Endometrial microvascular endothelial cells (primary cell): ENCODE results near the gene RNF212. TPM values are rescaled to one million over a fixed set of nuclear protein-coding genes. Genes with fewer than 3 reads are reported as not detected.

Experiments used
- in situ Hi-C: cut with HindIII; loops from 2 replicates; pipeline ENCODE4 v1.10.0; 2017; ENCODE audit warnings: low sequenced_read_pairs, low pct_unique_long_range_greater_than_20kb; ENCODE audit errors: inconsistent ontology term
- total RNA-seq: library from RNA; depleted of rRNA; stranded (reverse); fragments of >200 nt; gene quantifications from one replicate; pipeline ENCODE4 v1.2.3, GENCODE V29; 2015; ENCODE audit errors: inconsistent ontology term

Gene RNF212
- total RNA-seq, 1 donor from 2014 or later, result 0.19 TPM

GRCh38 chr4:1093391-1094335 lies 19.7 kb downstream of the RNF212 start:
- in situ Hi-C loops, result no loop called here

GRCh38 chr4:1092983-1093361 lies 20.4 kb downstream of the RNF212 start:
- in situ Hi-C loops, result no loop called here

- in situ Hi-C loops, result no loop called here
Measured at GRCh38 chr4:1092026-1092982, 21.1 kb downstream of the RNF212 start.

- in situ Hi-C loops, result no loop called here
Measured at GRCh38 chr4:1091561-1091995, 21.8 kb downstream of the RNF212 start.

- in situ Hi-C loops, result no loop called here
Measured at GRCh38 chr4:1090465-1091440, 22.6 kb downstream of the RNF212 start.

- in situ Hi-C loops, result no loop called here
Measured at GRCh38 chr4:1090036-1090435, 23.3 kb downstream of the RNF212 start.

- in situ Hi-C loops, result no loop called here
Measured at GRCh38 chr4:1087371-1087770, 26.0 kb downstream of the RNF212 start.

GRCh38 chr4:1086011-1086410 lies 27.4 kb downstream of the RNF212 start:
- in situ Hi-C loops, result no loop called here

- in situ Hi-C loops, result no loop called here
Measured at GRCh38 chr4:1085404-1085799, 28.0 kb downstream of the RNF212 start.

- in situ Hi-C loops, result no loop called here
Measured at GRCh38 chr4:1084796-1085403, 28.5 kb downstream of the RNF212 start.

GRCh38 chr4:1084394-1084793 lies 29.0 kb downstream of the RNF212 start:
- in situ Hi-C loops, result no loop called here

- in situ Hi-C loops, result no loop called here
Measured at GRCh38 chr4:1082215-1083182, 30.9 kb downstream of the RNF212 start.

GRCh38 chr4:1081689-1082040 lies 31.7 kb downstream of the RNF212 start:
- in situ Hi-C loops, result no loop called here

GRCh38 chr4:1080961-1081688 lies 32.2 kb downstream of the RNF212 start:
- in situ Hi-C loops, result no loop called here

- in situ Hi-C loops, result no loop called here
Measured at GRCh38 chr4:1080432-1080831, 32.9 kb downstream of the RNF212 start.

GRCh38 chr4:1079711-1080265 lies 33.6 kb downstream of the RNF212 start:
- in situ Hi-C loops, result no loop called here
